Measurements from ENCODE around the gene PTF1A.
"Not testable (repeated sequence)": the region's sequence is repeated elsewhere in the genome, so short reads cannot be mapped to it uniquely, and the experiment has no call there.

PTF1A gene

GRCh38 chr10:23205972-23206642, 14.0 kb downstream of the PTF1A start:
- DNase-seq: no peak

DNA sequence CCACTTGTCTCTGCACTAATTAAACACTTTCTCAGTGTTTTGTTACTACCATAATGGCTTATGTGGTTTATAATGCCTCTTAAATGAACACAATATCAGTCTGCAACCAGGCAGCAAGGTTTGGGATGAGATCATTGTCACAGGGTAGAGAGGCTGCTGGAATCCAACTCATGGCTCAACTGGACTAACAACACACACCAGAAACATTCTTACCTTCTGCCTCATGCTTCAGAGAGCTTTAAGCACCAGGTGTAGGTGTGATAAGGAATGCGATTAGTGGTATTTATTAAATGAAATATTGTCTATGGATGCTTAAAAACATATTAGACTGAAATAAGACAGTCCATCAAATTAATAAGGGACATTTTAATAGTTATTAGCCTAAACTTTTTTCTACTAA, 25.4 kb downstream of the PTF1A start:
- DNase-seq: no peak

GRCh38 chr10:23230582-23230981, 38.5 kb downstream of the PTF1A start:
- DNase-seq: no peak

DNA sequence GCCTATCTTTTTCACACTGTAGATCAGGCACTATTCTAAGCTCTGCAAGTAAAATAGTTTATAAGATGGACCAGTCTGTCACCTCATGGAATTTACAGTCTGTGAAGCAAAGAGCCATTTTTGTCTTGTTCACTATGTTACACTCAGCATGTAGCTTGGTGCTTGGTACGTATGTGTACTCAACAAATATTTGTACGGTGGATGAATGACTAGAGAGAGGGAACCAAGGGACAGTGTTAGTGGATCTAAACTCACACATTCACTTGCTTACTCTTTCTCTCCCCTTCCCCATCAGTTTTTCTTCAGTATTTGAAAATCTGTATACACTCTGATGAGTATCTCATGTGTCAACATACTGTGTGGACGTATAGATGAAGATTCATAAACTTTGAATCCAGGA, 45.9 kb downstream of the PTF1A start:
- DNase-seq: no peak

GRCh38 chr10:23241779-23242178, 49.7 kb downstream of the PTF1A start:
- DNase-seq: not testable (repeated sequence)
